ENCODE data around the gene UBE2L3.
A peak's percentile ranks its signal among the peaks of the same experiment; 100 is the strongest.
"Not testable (repeated sequence)": the region's sequence is repeated elsewhere in the genome, so short reads cannot be mapped to it uniquely, and the experiment has no call there.

UBE2L3 gene

DNA sequence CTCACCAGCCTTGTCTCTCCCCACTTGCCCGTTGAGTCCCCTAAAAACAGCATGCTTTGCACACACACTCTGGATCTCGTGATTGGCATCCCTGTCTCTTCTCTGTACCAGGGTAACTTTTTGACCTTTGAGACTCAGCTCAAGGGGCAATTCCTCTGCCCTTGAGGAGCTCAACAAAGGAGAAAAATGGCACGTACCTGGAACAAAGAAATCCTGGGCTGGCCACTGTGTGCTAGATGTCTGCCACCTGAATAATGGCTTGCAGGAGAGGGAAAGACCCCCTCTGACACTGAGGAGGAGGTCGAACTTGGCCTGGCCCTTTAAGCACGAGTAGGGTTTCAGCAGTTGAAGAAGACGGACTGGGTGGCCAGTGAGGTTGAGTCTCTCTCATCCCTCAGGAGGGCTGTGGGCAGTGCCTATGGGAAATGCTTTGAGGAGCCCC, 5.8 kb downstream of the UBE2L3 start:
- no peak for DNase-seq

DNA sequence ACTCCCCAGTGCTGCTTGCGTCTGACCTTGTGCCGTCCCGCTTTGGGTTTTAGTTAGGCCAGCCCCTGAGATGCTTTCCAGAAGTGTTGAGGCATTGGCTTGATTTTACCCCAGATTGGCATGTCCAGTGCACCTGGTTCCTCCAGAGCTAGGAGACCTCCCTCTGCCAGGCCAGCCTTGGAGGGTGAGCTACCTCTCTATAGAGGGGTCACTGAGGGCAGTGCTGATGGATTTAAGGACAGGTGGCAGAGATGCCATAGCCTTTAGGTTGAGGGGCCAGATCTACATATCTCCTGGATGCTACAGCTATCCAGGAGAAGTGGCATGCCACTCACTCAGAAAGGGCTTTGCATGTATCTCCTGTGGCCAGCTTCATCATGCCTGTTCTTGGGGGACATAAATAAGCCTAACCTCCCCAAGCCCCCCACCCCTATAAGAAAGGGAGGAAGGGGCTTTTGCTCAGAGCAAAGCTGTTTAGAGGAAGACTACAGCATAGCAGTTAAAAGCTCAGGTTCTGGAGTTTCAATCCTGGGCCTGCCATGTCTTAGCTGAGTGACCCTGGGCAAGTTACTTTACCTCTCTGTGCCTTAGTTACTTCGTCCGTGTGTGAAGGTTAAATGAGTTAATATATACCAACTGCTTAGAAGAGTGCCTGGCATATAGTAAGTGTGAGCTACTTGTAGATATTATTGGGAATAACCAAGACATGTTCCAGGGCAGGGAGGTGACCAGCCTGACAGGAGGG, 6.4 kb downstream of the UBE2L3 start:
- DNase-seq, result no peak

DNA sequence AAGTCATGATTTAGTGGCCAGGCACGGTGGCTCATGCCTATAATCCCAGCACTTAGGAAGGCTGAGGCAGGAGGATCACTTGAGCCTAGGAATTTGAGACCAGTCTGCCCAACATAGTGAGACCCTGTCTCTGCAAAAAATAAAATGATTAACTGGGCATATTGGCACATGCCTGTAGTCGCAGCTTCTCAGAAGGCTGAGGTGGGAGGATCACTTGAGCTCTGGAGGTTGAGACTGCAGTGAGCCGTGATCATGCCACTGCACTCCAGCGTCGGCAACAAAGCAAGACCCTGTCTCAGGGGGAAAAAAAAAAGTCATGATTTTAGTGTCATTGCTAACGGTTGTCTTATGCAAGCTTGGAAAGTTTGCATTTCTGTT, 11.9 kb downstream of the UBE2L3 start:
- no peak for DNase-seq

DNA sequence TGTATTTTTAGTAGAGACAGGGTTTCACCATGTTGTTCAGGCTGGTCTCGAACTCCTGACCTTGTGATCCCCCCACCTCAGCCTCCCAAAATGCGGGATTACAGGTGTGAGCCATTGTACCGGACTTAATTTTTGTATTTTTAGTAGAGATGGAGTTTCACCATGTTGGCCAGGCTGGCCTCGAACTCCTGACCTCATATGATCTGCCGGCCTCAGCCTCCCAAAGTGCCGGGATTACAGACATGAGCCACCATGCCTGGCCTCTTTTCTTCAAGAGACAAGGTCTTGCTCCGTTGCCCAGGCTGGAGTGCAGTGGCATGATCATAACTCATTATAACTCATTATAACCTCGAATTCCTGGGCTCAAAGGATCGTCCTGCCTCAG, 13.1 kb downstream of the UBE2L3 start:
- DNase-seq, result not testable (repeated sequence)

DNA sequence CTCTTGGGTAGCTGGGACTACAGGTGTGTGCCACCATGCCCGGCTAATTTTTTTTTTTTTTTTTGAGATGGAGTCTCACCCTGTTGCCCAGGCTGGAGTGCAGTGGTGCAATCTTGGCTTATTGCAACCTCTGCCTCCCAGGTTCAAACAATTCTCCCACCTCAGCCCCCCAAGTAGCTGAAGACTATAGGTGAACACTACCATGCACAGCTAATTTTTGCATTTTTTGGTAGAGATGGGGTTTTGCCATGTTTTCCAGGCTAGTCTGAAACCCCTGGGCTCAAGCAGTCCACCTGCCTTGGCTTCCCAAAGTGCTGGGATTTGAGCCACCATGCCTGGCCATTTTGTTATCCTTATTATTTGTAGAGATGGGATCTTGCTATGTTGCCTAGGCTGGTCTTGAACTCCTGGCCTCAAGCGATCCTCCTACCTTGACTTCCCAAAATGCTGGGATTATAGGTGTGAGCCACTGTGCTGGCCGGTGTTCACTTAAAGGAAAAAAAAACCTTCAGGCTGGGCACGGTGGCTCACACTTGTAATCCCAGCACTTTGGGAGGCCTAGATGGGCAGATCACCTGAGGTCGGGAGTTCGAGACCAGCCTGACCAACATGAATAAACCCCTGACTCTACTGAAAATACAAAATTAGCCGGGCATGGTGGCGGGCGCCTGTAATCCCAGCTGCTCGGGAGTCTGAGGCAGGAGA, 13.6 kb downstream of the UBE2L3 start:
- DNase-seq, result not testable (repeated sequence)

DNA sequence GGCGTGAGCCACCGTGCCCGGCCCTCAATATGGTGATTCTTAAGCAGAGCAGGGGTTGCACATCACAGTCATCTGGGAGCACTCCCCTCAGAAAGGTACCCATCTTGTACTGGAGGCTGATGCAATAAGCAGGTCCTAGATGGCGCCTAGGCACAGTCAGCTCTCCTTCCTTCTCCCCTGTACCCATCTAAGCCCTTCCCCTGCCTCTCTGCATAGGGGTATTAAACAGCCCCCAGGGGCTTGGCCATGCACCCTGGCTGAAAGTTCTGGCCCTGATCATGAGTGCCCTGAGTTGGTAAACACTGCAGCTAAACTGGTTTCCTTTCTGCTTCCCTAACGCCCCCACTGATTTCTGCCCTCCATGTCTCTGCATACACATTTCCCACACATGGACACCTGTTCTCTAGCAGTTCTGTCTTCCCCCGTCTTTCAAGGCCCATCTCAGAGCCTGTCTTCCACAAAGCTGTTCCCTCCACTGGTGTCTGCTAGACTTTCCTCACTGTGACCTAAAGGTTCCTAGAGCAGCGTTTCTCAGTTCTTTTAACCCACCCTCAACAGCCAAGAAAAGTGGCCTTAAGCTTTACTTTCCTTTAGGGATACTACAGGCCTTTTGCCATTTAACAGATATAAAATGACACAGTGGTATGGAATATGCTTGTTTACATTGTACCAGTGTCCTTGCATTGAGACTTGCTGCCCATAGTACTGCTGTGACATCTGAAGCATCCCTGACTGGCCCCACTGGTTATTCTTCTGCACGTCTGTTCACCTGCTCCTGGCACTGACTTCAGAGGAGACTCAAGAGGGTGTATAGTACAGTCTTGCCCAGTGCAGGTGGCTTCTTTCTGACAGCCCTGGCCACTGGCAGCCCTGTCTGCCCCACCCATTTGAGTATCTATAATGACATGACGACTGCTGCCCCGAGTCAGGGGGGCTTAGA, 15.6 kb downstream of the UBE2L3 start:
- no peak for DNase-seq

DNA sequence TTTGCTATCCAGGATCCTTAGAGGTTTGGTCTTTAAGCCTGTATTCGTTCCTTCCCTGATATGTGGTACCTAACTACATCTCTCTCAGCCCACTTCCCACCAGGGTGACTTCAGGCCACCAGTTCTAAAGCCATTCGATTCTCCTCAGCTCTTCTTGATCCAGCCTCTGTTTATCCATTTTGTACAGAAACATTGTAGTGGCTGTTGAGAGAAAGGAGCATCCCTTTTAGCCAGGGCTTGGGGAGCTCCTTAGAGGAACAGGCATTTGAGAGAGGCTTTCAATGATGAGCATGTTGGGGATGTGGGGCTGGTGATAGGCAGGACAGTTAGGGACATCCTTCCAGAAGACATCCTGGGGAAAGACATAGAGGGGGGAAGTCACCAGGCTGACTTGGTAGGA, 17.9 kb downstream of the UBE2L3 start:
- no peak for DNase-seq

DNA sequence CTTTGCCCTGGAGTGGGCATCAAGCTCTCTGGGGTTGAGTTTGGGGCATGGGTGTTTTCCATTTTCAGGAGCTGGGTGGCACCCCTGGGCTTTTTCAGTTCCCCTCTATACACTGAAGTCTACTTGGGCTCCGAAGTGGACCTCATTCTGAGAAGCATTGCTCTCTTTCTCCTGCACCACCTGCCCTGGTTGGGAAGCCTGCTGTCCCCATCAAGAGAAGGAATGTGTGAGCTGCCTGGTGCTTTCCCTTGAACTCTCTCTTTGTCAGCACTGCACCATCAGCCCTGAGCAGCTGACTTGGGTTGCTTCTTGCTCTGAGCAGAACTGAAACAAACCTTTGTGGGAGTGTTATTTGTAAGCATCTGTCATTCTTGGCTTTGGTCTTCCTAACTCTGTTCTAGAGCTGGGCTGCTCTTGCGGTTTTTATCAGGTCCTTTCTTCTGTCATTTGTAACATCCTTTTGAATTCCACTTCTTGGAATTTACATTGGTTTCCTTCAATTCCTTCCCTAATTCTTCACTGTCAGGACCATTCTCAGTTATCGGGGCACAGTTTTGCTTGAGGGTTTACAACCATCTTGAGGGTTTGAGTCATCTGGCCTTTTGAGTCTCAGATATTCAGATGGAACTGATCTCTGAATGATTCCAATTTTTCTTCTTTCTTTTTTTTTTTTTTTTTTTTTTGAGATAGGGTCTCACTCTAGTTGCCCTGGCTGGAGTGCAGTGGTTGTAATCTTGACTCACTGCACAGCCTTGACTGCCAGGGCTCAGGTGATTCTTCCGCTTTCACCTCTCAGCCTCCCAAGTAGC, 20.5 kb downstream of the UBE2L3 start:
- DNase-seq, result peak; percentile 68 to 76

DNA sequence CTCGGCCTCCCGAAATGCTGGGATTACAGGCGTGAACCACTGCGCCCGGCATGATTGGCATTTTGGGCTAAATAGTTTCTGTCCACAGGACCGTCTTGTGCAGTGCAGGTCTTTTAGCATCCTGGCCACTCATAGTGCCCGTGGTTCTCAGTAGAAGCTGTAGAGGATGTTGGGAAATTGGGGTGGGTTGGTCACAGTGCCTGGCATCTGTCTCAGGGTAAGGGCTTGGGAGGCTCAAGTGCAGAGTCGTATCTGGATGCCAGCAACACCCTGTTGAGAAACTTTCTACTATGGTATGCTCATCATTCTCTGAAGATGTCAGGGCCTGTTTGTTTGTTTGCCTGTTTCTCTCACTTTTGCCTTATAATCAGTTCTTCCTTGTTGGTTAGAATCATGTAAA, 21.9 kb downstream of the UBE2L3 start:
- peak in 1 of 2 donors; percentile 43 for DNase-seq

DNA sequence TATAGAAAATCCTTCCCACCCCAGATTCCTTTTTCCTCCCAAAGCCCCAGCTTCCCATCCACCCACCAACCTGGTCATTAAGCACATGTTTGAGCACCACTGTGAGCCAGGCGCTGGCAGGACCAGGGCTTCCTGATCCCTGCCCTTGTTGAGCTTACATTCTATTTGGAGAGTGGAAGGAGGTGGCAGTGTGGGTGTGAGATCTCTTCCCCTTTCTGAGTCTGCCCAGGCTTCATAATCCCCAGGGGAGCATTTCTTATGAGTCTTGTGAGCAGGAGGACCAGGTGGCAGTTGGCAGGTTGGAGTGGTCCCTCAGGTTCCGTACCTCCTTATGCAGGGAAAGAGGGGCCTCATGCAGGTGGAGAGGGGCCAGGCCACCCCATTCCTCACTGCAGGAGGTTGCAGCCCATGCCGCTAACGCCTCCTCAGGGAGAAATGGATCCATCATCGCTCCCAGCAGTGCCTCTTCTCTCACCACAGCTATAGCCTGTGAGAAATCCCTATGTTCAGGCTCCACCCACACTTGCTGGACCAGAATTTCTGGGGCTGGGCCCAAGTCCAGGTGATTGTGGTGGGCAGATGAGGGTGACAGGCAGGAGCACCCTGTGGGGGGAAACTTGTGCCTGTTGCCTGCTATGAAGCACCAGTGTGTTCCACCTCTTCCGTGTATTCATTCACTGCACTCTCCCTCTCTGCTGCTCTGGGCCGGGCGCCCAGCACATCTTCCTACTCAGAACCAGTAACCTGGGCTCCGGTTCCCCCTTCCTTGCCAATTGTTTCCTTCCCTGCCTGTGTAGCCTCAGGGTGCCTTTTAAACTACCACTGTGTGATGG, 23.5 kb downstream of the UBE2L3 start:
- peak in 1 of 2 donors; percentile 36 for DNase-seq

DNA sequence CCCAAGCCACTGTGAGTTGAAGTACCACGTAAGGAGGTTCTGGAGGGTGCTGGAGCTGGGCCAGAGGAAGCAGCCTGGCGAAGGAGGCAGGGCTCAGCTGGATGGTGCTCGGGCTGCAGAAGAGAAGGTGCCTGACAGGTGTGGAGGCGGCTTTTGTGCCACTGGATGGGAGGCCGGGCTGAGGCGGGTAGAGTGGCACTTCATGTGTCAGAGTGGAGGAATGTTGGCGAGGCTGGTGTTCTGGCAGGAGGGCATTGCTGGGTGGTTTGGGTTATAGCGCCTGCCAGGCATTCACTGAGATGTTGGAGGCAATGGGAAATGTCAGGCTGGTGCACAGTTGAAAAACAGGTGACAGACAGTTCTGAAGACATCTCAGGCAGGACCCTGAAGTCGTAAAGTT, 24.2 kb downstream of the UBE2L3 start:
- no peak for DNase-seq

DNA sequence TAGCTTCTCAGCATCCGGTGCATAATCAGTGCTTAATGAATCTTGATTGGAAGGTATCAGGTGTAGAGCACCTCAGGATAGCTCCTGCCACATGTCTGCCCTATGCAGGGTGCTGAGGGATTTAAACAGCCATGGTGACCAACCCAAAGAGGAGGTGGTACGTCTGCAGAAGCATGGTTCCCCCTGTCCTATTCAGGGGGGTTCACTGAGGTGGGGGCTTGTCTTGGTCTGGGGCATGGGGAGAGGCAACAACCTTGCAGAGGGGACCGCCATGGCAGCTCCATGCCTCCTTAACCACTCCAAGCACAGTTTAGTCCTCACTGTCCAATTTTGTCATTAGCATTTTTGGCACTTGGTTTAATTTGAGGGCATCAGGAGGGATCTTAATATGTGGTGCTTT, 24.9 kb downstream of the UBE2L3 start:
- DNase-seq, result no peak

DNA sequence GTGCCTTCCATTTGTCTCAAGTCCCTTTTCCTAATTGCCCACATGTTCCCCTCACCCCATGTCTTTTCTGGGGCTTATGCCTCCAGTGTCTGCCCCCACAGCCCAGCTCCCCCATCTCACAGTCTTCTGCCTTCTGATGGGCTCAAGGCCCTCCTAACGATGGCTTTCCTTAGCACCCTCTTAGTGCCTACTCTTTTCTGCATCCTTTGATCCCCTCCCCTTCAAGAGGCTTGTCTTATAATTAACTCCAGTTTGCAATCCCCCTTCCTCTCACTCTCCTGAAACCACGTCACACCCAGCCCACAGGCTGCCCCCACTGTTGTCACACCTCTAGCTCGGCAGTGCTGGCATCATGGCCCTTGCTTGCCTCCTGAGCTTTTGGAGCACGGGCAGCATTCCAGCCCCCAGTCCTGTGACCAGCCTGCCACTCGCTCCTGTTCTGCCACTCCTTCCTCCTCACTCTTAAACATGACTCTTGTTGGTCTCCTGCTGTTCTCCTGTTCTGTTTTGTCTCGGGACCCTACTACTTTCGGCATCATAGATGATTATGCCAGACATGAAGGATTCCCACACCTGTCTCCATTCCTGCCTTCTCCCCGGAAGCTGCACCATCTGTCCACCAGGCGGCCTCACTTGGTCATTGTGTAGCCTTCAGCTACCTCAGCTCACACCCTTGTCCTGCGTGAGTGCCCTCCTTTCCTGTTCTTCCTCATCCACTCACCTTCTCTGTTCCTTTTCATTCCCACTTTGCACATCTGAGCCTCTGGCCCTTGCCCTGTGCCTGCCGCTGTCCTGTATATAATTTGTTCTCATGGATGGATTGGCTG, 26.1 kb downstream of the UBE2L3 start:
- no peak for DNase-seq

DNA sequence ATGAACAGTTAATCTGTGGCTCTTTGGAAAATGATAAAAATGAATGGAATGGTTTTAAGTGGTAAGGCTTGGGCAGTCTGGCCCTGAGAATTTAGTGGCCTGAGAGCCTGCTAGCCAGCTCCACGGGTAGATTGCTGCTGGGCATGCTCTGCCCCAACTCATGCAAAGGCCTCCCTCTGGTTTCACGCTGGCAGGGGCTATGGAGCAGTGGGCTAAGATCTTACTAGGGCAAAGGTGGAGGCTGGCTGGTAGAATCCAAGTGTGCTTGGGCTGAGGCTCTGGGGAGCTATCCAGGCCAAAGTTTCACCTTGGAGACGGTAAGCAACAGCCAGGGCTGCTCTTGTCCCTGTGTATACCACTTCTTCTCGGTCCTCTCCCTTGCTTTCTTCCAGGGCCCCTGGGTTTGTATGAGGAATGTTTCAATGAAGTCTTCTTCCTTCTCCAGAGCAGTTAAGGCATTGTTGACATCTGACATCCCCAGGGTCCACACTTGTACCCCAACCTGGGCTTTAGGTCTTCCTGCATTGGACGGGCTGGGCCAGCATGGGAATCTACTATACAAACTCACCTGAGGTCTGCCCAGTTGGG, 27.4 kb downstream of the UBE2L3 start:
- no peak for DNase-seq

DNA sequence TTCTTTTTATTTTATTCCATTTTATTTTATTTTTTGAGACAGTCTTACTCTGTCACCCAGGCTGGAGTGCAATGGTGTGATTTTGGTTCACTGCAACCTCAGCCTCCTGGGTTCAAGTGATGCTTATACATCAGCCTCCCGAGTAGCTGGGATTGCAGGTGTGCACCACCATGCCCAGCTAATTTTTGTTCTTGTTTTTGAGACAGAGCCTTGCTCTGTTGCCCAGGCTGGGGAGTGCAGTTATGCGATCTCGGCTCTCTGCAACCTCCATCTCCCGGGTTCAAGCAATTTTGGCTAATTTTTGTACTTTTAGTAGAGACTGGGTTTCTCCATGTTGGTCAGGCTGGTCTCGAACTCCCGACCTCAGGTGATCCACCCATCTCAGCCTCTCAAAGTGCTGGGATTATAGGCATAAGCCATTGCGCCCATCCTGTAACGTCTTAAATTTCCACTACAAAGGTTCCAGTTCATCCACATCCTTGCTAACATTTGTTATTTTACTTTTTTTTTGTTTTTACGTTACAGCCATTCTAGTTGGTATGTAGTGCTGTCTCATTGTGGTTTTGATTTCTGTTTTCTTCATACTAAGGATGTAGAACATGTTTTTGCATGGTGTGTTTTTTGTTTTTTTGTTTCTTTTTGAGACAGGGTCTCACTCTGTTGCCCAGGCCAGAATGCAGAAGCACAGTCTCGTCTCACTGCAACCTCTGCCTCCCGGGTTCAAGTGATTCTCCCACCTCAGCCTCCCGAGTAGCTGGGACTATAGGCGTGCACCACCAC, 29.0 kb downstream of the UBE2L3 start:
- not testable (repeated sequence) for DNase-seq

DNA sequence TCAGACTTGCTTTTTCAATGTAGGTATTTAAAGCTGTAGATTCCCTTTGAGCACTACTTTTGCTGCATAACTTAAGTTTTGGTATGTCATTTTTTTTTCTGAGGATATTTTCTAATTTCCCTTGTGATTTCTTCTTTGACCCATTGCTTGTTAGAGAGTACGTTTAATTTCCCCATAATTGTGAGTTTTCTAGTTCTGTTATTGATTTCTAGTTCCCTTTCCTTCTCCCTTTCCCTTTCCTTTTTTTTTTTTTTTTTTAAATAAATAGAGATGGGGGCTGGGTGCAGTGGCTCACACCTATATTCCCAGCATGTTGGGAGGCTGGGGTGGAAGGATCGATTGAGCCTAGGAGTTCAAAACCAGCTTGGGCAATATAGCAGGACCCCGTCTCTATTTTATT, 30.8 kb downstream of the UBE2L3 start:
- DNase-seq, result no peak

DNA sequence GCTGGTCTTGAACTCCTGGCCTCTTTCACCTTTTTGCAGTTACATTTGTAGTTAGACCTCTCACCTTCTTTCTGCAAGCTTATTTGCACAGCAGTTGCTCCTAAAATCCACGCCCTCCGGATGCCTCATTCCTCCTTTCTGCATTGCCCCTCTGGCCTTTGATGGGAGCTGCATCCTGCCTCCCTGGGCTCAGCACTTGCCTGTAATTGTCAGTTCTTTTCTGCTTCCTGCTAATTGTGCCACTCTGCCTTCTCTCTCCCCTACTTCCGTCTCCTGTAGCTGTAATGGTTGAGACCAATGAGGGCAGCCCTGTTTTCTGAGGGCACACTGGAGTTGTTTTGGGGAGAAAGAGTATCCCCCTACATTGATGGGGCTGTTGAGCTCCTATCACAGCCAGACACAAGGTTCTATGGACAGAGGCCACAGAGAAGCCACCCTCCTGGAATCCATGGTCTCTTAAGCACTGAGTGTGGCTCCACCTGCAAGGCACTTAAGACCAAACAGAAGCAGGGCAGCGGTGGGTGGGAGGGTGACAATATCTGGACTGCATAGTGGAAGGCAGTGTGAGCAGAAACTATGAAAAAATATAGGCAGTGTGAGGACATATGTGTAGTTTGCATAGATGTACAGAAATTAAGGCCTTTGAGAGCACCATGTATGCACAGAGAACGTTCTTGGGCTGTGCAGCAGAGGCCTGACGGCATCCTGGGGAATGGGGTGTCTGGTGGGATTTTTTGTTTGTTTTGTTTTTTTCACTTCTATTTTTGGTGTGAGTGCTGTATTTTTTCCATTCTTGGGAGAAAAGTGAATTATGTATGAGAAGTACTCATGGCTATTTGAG, 31.8 kb downstream of the UBE2L3 start:
- DNase-seq, result no peak

DNA sequence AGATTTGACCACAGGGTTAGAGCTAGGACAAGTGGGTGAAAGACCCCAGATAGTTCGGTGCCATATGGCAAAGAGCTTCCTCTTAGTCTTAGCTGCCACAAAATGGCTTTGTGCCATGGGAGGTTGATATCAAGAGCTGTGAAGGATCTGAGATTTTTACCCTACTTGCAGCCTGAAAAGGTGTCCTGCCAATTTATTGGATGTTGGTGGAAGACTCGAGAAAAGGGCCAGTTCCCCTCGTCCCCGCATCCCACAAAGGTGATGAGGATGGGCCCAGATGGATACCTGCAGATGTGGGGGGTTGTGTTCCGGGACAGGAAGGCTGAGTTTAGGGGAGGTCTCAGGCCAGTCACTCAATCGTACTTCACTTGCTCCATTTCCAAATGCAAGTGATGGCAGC, 35.1 kb downstream of the UBE2L3 start:
- DNase-seq, result no peak

Data from inflammatory macrophage (primary cell).